ENCODE results near the gene ISG20.

ISG20 gene

GRCh38 chr15:88680241-88681001 lies 41.6 kb downstream of the ISG20 start:
- Histone ChIP-seq H3K36me3 (ENCODE audit: insufficient read depth, insufficient read length, low read length) (no peaks in the 10 kb centered on the region), H3K4me1 (ENCODE audit: insufficient read depth, insufficient read length) (no peaks in the 10 kb centered on the region), H3K4me3 (ENCODE audit: insufficient read length, low read depth) (no peak overlapping the region), H3K9ac (ENCODE audit: insufficient read length, low read depth) (no peak overlapping the region), H3K9me3 (ENCODE audit: insufficient read depth, low read length) (no peaks in the 10 kb centered on the region), H3K27me3 (ENCODE audit: insufficient read depth, insufficient read length) (no peaks in the 10 kb centered on the region)
- TF ChIP-seq ZNF274 (IDR thresholded peaks at IDR 0.05; ENCODE audit: low read depth, low read length), result no peak
- DNase-seq (ENCODE audit: low read depth, low spot score), result no peak

- no peak for TF ChIP-seq SUZ12 (IDR thresholded peaks at IDR 0.05; ENCODE audit: extremely low read depth, insufficient read depth, insufficient read length)
- TF ChIP-seq YY1 (IDR thresholded peaks at IDR 0.05; ENCODE audit: insufficient read depth, insufficient read length), result no peak
- no peak for TF ChIP-seq ZNF274 (IDR thresholded peaks at IDR 0.05; ENCODE audit: low read depth, low read length)
- Histone ChIP-seq H3K4me3 (ENCODE audit: insufficient read length, low read depth) (no peak overlapping the region), H3K4me1 (ENCODE audit: insufficient read depth, insufficient read length) (no peaks in the 10 kb centered on the region), H3K36me3 (ENCODE audit: insufficient read depth, insufficient read length, low read length) (no peaks in the 10 kb centered on the region), H3K9me3 (ENCODE audit: insufficient read depth, low read length) (no peaks in the 10 kb centered on the region), H3K27me3 (ENCODE audit: insufficient read depth, insufficient read length) (no peaks in the 10 kb centered on the region), H3K9ac (ENCODE audit: insufficient read length, low read depth) (no peak overlapping the region)
- no peak for DNase-seq (ENCODE audit: low read depth, low spot score)
Measured at GRCh38 chr15:88681610-88682221, 42.9 kb downstream of the ISG20 start.

- no peak overlapping the region for H3K9ac ChIP-seq (ENCODE audit: insufficient read length, low read depth)
- no peak overlapping the region for H3K4me3 ChIP-seq (ENCODE audit: insufficient read length, low read depth)
- no peaks in the 10 kb centered on the region for H3K36me3 ChIP-seq (ENCODE audit: insufficient read depth, insufficient read length, low read length)
- no peaks in the 10 kb centered on the region for H3K27me3 ChIP-seq (ENCODE audit: insufficient read depth, insufficient read length)
- no peak for DNase-seq (ENCODE audit: low read depth, low spot score)
- no peaks in the 10 kb centered on the region for H3K4me1 ChIP-seq (ENCODE audit: insufficient read depth, insufficient read length)
- TF ChIP-seq ZNF274 (IDR thresholded peaks at IDR 0.05; ENCODE audit: low read depth, low read length) (no peak), YY1 (IDR thresholded peaks at IDR 0.05; ENCODE audit: insufficient read depth, insufficient read length) (no peak), SUZ12 (IDR thresholded peaks at IDR 0.05; ENCODE audit: extremely low read depth, insufficient read depth, insufficient read length) (no peak)
- peaks cover 16% of the 10 kb centered on the region for H3K9me3 ChIP-seq (ENCODE audit: insufficient read depth, low read length)
Measured at GRCh38 chr15:88684345-88684744, 45.5 kb downstream of the ISG20 start.

GRCh38 chr15:88686166-88686565 lies 47.4 kb downstream of the ISG20 start:
- Histone ChIP-seq H3K4me1 (ENCODE audit: insufficient read depth, insufficient read length) (no peaks in the 10 kb centered on the region), H3K9me3 (ENCODE audit: insufficient read depth, low read length) (peaks cover 23% of the 10 kb centered on the region), H3K36me3 (ENCODE audit: insufficient read depth, insufficient read length, low read length) (no peaks in the 10 kb centered on the region), H3K4me3 (ENCODE audit: insufficient read length, low read depth) (no peak overlapping the region), H3K9ac (ENCODE audit: insufficient read length, low read depth) (no peak overlapping the region), H3K27me3 (ENCODE audit: insufficient read depth, insufficient read length) (no peaks in the 10 kb centered on the region)
- DNase-seq (ENCODE audit: low read depth, low spot score), result no peak
- no peak for TF ChIP-seq ZNF274 (IDR thresholded peaks at IDR 0.05; ENCODE audit: low read depth, low read length)

- TF ChIP-seq ZNF274 (IDR thresholded peaks at IDR 0.05; ENCODE audit: low read depth, low read length), result no peak
- no peak for TF ChIP-seq YY1 (IDR thresholded peaks at IDR 0.05; ENCODE audit: insufficient read depth, insufficient read length)
- Histone ChIP-seq H3K4me1 (ENCODE audit: insufficient read depth, insufficient read length) (no peaks in the 10 kb centered on the region), H3K27me3 (ENCODE audit: insufficient read depth, insufficient read length) (no peaks in the 10 kb centered on the region), H3K36me3 (ENCODE audit: insufficient read depth, insufficient read length, low read length) (no peaks in the 10 kb centered on the region), H3K9ac (ENCODE audit: insufficient read length, low read depth) (no peak overlapping the region), H3K4me3 (ENCODE audit: insufficient read length, low read depth) (no peak overlapping the region), H3K9me3 (ENCODE audit: insufficient read depth, low read length) (peaks cover 23% of the 10 kb centered on the region)
- DNase-seq (ENCODE audit: low read depth, low spot score), result no peak
Measured at GRCh38 chr15:88688394-88688933, 49.6 kb downstream of the ISG20 start.

- no peak overlapping the region for H3K4me3 ChIP-seq (ENCODE audit: insufficient read length, low read depth)
- H3K4me1 ChIP-seq (ENCODE audit: insufficient read depth, insufficient read length), result no peaks in the 10 kb centered on the region
- DNase-seq (ENCODE audit: low read depth, low spot score), result no peak
- peaks cover 23% of the 10 kb centered on the region for H3K9me3 ChIP-seq (ENCODE audit: insufficient read depth, low read length)
- TF ChIP-seq SUZ12 (IDR thresholded peaks at IDR 0.05; ENCODE audit: extremely low read depth, insufficient read depth, insufficient read length), result no peak
- TF ChIP-seq ZNF274 (IDR thresholded peaks at IDR 0.05; ENCODE audit: low read depth, low read length), result no peak
- TF ChIP-seq YY1 (IDR thresholded peaks at IDR 0.05; ENCODE audit: insufficient read depth, insufficient read length), result no peak
- H3K27me3 ChIP-seq (ENCODE audit: insufficient read depth, insufficient read length), result peaks cover 4% of the 10 kb centered on the region
- no peaks in the 10 kb centered on the region for H3K36me3 ChIP-seq (ENCODE audit: insufficient read depth, insufficient read length, low read length)
- no peak overlapping the region for H3K9ac ChIP-seq (ENCODE audit: insufficient read length, low read depth)
Measured at GRCh38 chr15:88690331-88690730, 51.5 kb downstream of the ISG20 start.

GRCh38 chr15:88693191-88693590 lies 54.4 kb downstream of the ISG20 start:
- Histone ChIP-seq H3K9ac (ENCODE audit: insufficient read length, low read depth) (no peak overlapping the region), H3K36me3 (ENCODE audit: insufficient read depth, insufficient read length, low read length) (no peaks in the 10 kb centered on the region), H3K27me3 (ENCODE audit: insufficient read depth, insufficient read length) (peaks cover 9% of the 10 kb centered on the region), H3K9me3 (ENCODE audit: insufficient read depth, low read length) (peaks cover 19% of the 10 kb centered on the region), H3K4me3 (ENCODE audit: insufficient read length, low read depth) (no peak overlapping the region), H3K4me1 (ENCODE audit: insufficient read depth, insufficient read length) (no peaks in the 10 kb centered on the region)
- DNase-seq (ENCODE audit: low read depth, low spot score), result no peak
- TF ChIP-seq YY1 (IDR thresholded peaks at IDR 0.05; ENCODE audit: insufficient read depth, insufficient read length), result no peak
- TF ChIP-seq ZNF274 (IDR thresholded peaks at IDR 0.05; ENCODE audit: low read depth, low read length), result no peak
- no peak for TF ChIP-seq SUZ12 (IDR thresholded peaks at IDR 0.05; ENCODE audit: extremely low read depth, insufficient read depth, insufficient read length)

Measured in NT2/D1 (cell line).